HCT116 (cell line): ENCODE data around the gene NABP1. TPM values are rescaled to one million over a fixed set of nuclear protein-coding genes. Genes with fewer than 3 reads are reported as not detected.
A peak's percentile ranks its signal among the peaks of the same experiment; 100 is the strongest.

Experiments used
- ATAC-seq: fragments of 200-7000 bp; cut with Tn5 transposase; 2 replicates; pipeline ENCODE4 v1.9.1; 2020; ENCODE audit warnings: mild to moderate bottlenecking, moderate library complexity
- BruUV-seq: library from RNA; stranded (reverse); fragments of 400-500 nt; replicated peaks from 2 replicates; lab custom pipeline; 2021; lab: Mats Ljungman, UMichigan
- CTCF ChIA-PET: fragments of 300-600 bp; sonication (Branson Sonifier 250); formaldehyde crosslinking; loops from one replicate; lab custom pipeline; 2021; ENCODE audit warnings: antibody characterized with exemption; lab: Charles Lee
- POLR2A ChIA-PET: fragments of 300-600, 350-600 bp; sonication (Branson Sonifier 250); formaldehyde crosslinking; loops from one replicate; lab custom pipeline; 2021; ENCODE audit warnings: antibody characterized with exemption; lab: Charles Lee
- RAD21 ChIA-PET, 2 experiments: fragments of 300-600 bp; sonication (Branson Sonifier 250); formaldehyde crosslinking; loops; one replicate each; lab custom pipeline; 2023; ENCODE audit warnings: low total read pairs in 2 of 2; ENCODE audit not compliant: uncharacterized antibody in 2 of 2, unreplicated experiment in 2 of 2, low non-redundant PET in 1 of 2; lab: Charles Lee
- DNase-seq: peaks from one replicate; pipeline ENCODE4 v3.0.0-alpha.2; 2010; ENCODE audit warnings: low read depth, low spot score
- H2AFZ ChIP-seq: fragments of 200-600 bp; shearing (Covaris generic), sonication (generic); 2 replicates; pipeline ENCODE4 v1.6.1; 2017; ENCODE audit warnings: low read depth, mixed run types, mixed read lengths, antibody characterized with exemption, low read length; ENCODE audit not compliant: poor library complexity, severe bottlenecking
- H3K27ac ChIP-seq: 2 replicates; pipeline ENCODE4 v1.5.1; 2012; ENCODE audit warnings: low read depth, low read length
- H3K27me3 ChIP-seq: fragments of 200-600 bp; sonication (generic); 2 replicates; pipeline ENCODE4 v1.6.1; 2016; ENCODE audit warnings: mixed run types, low read length, mixed read lengths; ENCODE audit not compliant: insufficient read depth
- H3K36me3 ChIP-seq, 2 experiments: fragments of 200-500 bp in 1 of 2; fragments of 200-600 bp in 1 of 2; sonication (Bioruptor generic) in 1 of 2; sonication (generic) in 1 of 2; 2 replicates each; pipeline versions ENCODE4 v1.5.1 to v1.6.1; 2014 to 2016; ENCODE audit warnings: low read length in 2 of 2, inconsistent platforms in 1 of 2, mixed read lengths in 1 of 2, mixed run types in 1 of 2; ENCODE audit not compliant: insufficient read depth in 2 of 2, control insufficient read depth in 1 of 2
- H3K4me1 ChIP-seq, 2 experiments: fragments of 200-600 bp in 1 of 2; sonication (generic) in 1 of 2; 2 replicates each; pipeline versions ENCODE4 v1.5.1 to v1.6.1; 2012 to 2017; ENCODE audit warnings: low read length in 2 of 2, inconsistent platforms in 1 of 2, mild to moderate bottlenecking in 1 of 2, mixed read lengths in 1 of 2, mixed run types in 1 of 2, moderate library complexity in 1 of 2; ENCODE audit not compliant: insufficient read depth in 2 of 2, control insufficient read depth in 1 of 2
- H3K4me2 ChIP-seq: fragments of 200-600 bp; sonication (generic); 2 replicates; pipeline ENCODE4 v1.6.1; 2017; ENCODE audit warnings: mixed run types, low read length, mixed read lengths
- H3K4me3 ChIP-seq, 2 experiments: fragments of 200-600 bp in 1 of 2; sonication (generic) in 1 of 2; replicated peaks in 1 of 2; 2 replicates each; pipeline ENCODE4 v1.5.1; 2011 to 2016; ENCODE audit warnings: low read length in 2 of 2, control low read depth in 1 of 2, low read depth in 1 of 2, mild to moderate bottlenecking in 1 of 2, mixed read lengths in 1 of 2, mixed run types in 1 of 2
- H3K79me2 ChIP-seq: fragments of 200-600 bp; sonication (generic); 2 replicates; pipeline ENCODE4 v1.6.1; 2017; ENCODE audit warnings: mild to moderate bottlenecking, mixed run types, low read length, moderate library complexity, mixed read lengths; ENCODE audit not compliant: insufficient read depth
- H3K9ac ChIP-seq: fragments of 200-600 bp; sonication (generic); 2 replicates; pipeline ENCODE4 v1.6.1; 2016; ENCODE audit warnings: low read length, mixed read lengths
- H3K9me2 ChIP-seq: fragments of 200-600 bp; sonication (generic), shearing (Covaris generic); 2 replicates; pipeline ENCODE4 v1.6.1; 2017; ENCODE audit warnings: mixed run types, mild to moderate bottlenecking, moderate library complexity; ENCODE audit not compliant: insufficient read depth
- H3K9me3 ChIP-seq, 2 experiments: fragments of 200-500 bp in 1 of 2; fragments of 200-600 bp in 1 of 2; sonication (Bioruptor generic) in 1 of 2; sonication (generic) in 1 of 2; 2 replicates each; pipeline ENCODE4 v1.6.1; 2014 to 2017; ENCODE audit warnings: low read length in 2 of 2, mixed read lengths in 2 of 2, inconsistent platforms in 1 of 2, low read depth in 1 of 2, mild to moderate bottlenecking in 1 of 2, mixed run types in 1 of 2, moderate library complexity in 1 of 2; ENCODE audit not compliant: control insufficient read depth in 1 of 2, insufficient read depth in 1 of 2
- H4K20me1 ChIP-seq: fragments of 200-600 bp; sonication (generic), shearing (Covaris generic); 2 replicates; pipeline ENCODE4 v1.6.1; 2017; ENCODE audit warnings: mixed run types, mild to moderate bottlenecking, moderate library complexity; ENCODE audit not compliant: insufficient read depth
- CBX3 ChIP-seq: IDR thresholded peaks from 2 replicates; pipeline ENCODE4 v1.6.1; 2012; ENCODE audit warnings: low read depth
- CEBPB ChIP-seq: IDR thresholded peaks from 2 replicates; pipeline ENCODE4 v1.6.1; 2012; ENCODE audit warnings: low read depth
- EZH2 ChIP-seq: fragments of 200-600 bp; sonication (generic); IDR thresholded peaks from 2 replicates; pipeline ENCODE4 v1.6.1; 2017; ENCODE audit warnings: antibody characterized with exemption, mixed run types
- EZH2phosphoT487 ChIP-seq: fragments of 200-600 bp; IDR thresholded peaks from 2 replicates; pipeline ENCODE4 v1.6.1; 2018; ENCODE audit warnings: antibody characterized with exemption, borderline replicate concordance
- FOSL1 ChIP-seq: IDR thresholded peaks from 2 replicates; pipeline ENCODE4 v1.6.1; 2012; ENCODE audit warnings: low read depth
- JUND ChIP-seq: IDR thresholded peaks from 2 replicates; pipeline ENCODE4 v1.6.1; 2012
- POLR2AphosphoS5 ChIP-seq: IDR thresholded peaks from 2 replicates; pipeline ENCODE4 v1.6.1; 2011; ENCODE audit warnings: mild to moderate bottlenecking, low read depth, low read length, moderate library complexity
- REST ChIP-seq: IDR thresholded peaks from 2 replicates; pipeline ENCODE4 v1.6.1; 2012; ENCODE audit warnings: low read depth
- SIN3A ChIP-seq: IDR thresholded peaks from 2 replicates; pipeline ENCODE4 v1.6.1; 2012; ENCODE audit warnings: low read depth
- SP1 ChIP-seq: IDR thresholded peaks from 2 replicates; pipeline ENCODE4 v1.6.1; 2012; ENCODE audit warnings: low read depth
- SRF ChIP-seq: IDR thresholded peaks from 2 replicates; pipeline ENCODE4 v1.6.1; 2012; ENCODE audit warnings: low read depth
- ZBTB33 ChIP-seq: IDR thresholded peaks from 2 replicates; pipeline ENCODE4 v1.6.1; 2011; ENCODE audit warnings: mild to moderate bottlenecking, low read length, moderate library complexity; ENCODE audit not compliant: insufficient replicate concordance; ENCODE audit errors: extremely low read depth
- intact Hi-C: fragments of 100-400 bp; cut with micrococcal nuclease; formaldehyde crosslinking; loops from 2 replicates; pipeline ENCODE4 v1.10.0; 2022
- total RNA-seq: library from RNA; stranded (reverse); gene quantifications from one replicate; pipeline ENCODE4 v1.2.1, GENCODE V29; 2021; ENCODE audit not compliant: unreplicated experiment

Gene NABP1
- total RNA-seq, 1 experiment from 2014 or later = 39.3 TPM

DNA sequence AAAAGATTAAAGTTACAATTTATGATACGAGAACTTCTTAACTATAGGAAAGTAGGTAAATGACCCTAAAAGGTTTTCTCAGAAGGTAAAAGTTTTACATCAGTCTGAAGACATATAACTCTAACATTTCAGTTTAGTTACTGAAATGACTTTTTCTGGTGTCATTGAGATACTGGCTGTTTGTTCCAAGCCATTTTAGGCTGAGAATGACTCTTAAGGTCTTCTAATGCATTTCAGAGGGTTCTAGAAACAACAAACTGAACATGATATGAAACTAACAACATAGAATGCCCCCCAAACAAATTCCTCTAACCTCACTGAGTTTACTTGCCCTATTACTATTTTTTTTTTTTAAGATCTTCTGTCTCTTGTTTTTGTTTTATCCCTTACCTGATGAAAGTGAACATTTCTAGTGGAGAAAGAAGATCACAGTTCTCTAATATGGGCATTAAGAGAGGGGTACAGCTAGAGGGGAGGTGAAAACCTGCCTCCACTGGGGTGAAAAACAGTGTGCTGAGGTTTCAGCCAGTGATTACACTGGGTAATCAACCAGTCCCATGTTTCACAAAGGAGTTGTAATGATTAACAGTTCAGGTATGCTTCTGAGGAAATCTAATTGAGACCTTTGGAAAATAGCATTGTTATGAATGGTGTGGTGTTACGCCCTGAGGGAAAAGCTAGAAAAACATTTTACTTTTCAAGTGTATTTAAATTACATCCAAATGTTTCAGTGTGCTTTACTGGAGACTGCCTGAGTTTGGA, 11.2 kb downstream of the NABP1 start:
- Histone ChIP-seq H3K4me1 (peaks cover 19 to 37% of the 10 kb centered on the region in 2 experiments), H3K4me3 (no peak overlapping the region)
- BruUV-seq = no TSS peak

More for the DNA sequence above, 11.2 kb downstream of the NABP1 start:
- no peaks in the 10 kb centered on the region; the same call in 1 of the 2 replicates for H4K20me1 ChIP-seq
- ChIA-PET RAD21 (interaction anchor here in 1 of 2 experiments (0.6 kb wide), 1 partner anchor 545 kb away, joined by 3 read pairs; no protein-coding TSS in a partner anchor), POLR2A (interaction anchor here (1.0 to 1.6 kb wide), 3 partner anchors 11 to 118 kb away, joined by 3 to 11 read pairs (median 6); partner anchors contain the start of gene NABP1), CTCF (interaction anchor here (1.0 kb wide), 1 partner anchor 118 kb away, joined by 4 read pairs; no protein-coding TSS in a partner anchor)
- peaks cover 22 to 39% of the 10 kb centered on the region in 2 experiments for H3K36me3 ChIP-seq
- no peaks in the 10 kb centered on the region for H3K79me2 ChIP-seq
- H3K9me2 ChIP-seq = no peaks in the 10 kb centered on the region
- DNase-seq (peak; percentile 57), ATAC-seq (peak; percentile 64)
- no peaks in the 10 kb centered on the region for H3K9me3 ChIP-seq
- TF ChIP-seq EZH2 = no peak
- peak; percentile 65 for TF ChIP-seq SIN3A
- TF ChIP-seq CBX3 = peak; percentile 81
- TF ChIP-seq REST = no peak
- TF ChIP-seq ZBTB33 = no peak
- peak; percentile 65; the same call in 1 of the 2 replicates for TF ChIP-seq POLR2AphosphoS5
- TF ChIP-seq CEBPB = peak; percentile 82
- 0 out of 2 replicates have a peak, but pooled peaks have one; percentile 12 for TF ChIP-seq SRF
- peak; percentile 77 for TF ChIP-seq FOSL1
- TF ChIP-seq SP1 = peak; percentile 73
- TF ChIP-seq JUND = peak; percentile 84
- no peak for TF ChIP-seq EZH2phosphoT487
- peak overlapping the region; percentile 52; the same call in 1 of the 2 replicates for H3K27ac ChIP-seq
- peak overlapping the region; percentile 34 for H3K9ac ChIP-seq
- intact Hi-C loops = no loop called here
- H2AFZ ChIP-seq = no peak overlapping the region
- H3K27me3 ChIP-seq = no peaks in the 10 kb centered on the region
- peak overlapping the region; percentile 43 for H3K4me2 ChIP-seq
